Testis (tissue), 2 donors: ENCODE results near the gene CPNE1.

Experiments
- CTCF ChIP-seq, 3 experiments: fragments of 450-650 bp in 2 of 3; fragments of 200-600 bp in 1 of 3; sonication (generic) in 1 of 3; IDR thresholded peaks; one replicate each; pipeline ENCODE4 v1.5.1; 2016 to 2019; ENCODE audit warnings: antibody characterized with exemption in 3 of 3, mild to moderate bottlenecking in 2 of 3, moderate library complexity in 1 of 3
- POLR2A ChIP-seq: fragments of 450-650 bp; IDR thresholded peaks from one replicate; pipeline ENCODE4 v1.6.1; 2017; ENCODE audit warnings: antibody characterized with exemption, mild to moderate bottlenecking, moderate library complexity

GRCh38 chr20:35637276-35637675 lies 27.4 kb downstream of the CPNE1 start:
- TF ChIP-seq CTCF (IDR thresholded peaks at IDR 0.05): no peak
- no peak for TF ChIP-seq POLR2A
